CD8-positive, alpha-beta memory T cell (primary cell): ENCODE results near the gene DOCK10. TPM values are rescaled to one million over a fixed set of nuclear protein-coding genes. Genes with fewer than 3 reads are reported as not detected.
"Not testable (repeated sequence)": the region's sequence is repeated elsewhere in the genome, so short reads cannot be mapped to it uniquely, and the experiment has no call there.

Source experiments
- CTCF ChIA-PET: fragments of 350-600 bp; sonication (Branson Sonifier 250); formaldehyde crosslinking; loops from one replicate; lab custom pipeline; 2021; ENCODE audit warnings: antibody characterized with exemption; lab: Charles Lee
- POLR2A ChIA-PET: fragments of 350-600 bp; sonication (Branson Sonifier 250); formaldehyde crosslinking; loops from one replicate; lab custom pipeline; 2021; ENCODE audit warnings: antibody characterized with exemption; lab: Charles Lee
- DNase-seq, 5 donors: peaks; one replicate each; pipeline versions ENCODE4 v3.0.0 to v3.0.0-alpha.2; 2020 to 2022; ENCODE audit warnings: mixed read lengths in 1 of 5
- H3K27ac ChIP-seq: one replicate; pipeline ENCODE4 v1.7.0; 2013; ENCODE audit warnings: low read depth, mild to moderate bottlenecking, low read length, moderate library complexity
- H3K27me3 ChIP-seq: 2 replicates; pipeline ENCODE4 v1.7.0; 2013; ENCODE audit warnings: low read length, mild to moderate bottlenecking; ENCODE audit not compliant: insufficient read depth, poor library complexity, severe bottlenecking
- H3K36me3 ChIP-seq: 2 replicates; pipeline ENCODE4 v1.7.0; 2013; ENCODE audit warnings: mild to moderate bottlenecking, low read length, moderate library complexity; ENCODE audit not compliant: insufficient read depth
- H3K4me1 ChIP-seq: 2 replicates; pipeline ENCODE4 v1.7.0; 2013; ENCODE audit warnings: mild to moderate bottlenecking, low read length, moderate library complexity; ENCODE audit not compliant: insufficient read depth
- H3K4me3 ChIP-seq: 2 replicates; pipeline ENCODE4 v1.7.0; 2013; ENCODE audit warnings: mild to moderate bottlenecking, low read length
- H3K9me3 ChIP-seq: 2 replicates; pipeline ENCODE4 v1.7.0; 2013; ENCODE audit warnings: mild to moderate bottlenecking, low read length
- H3K27ac Mint-ChIP-seq, 8 donors: one replicate each; pipeline ENCODE4 v1.8.0; 2020 to 2021; ENCODE audit warnings: mixed read lengths in 8 of 8, mild to moderate bottlenecking in 6 of 8, inconsistent platforms in 3 of 8, moderate library complexity in 3 of 8
- H3K27me3 Mint-ChIP-seq, 2 donors: one replicate each; pipeline ENCODE4 v1.8.0; 2020 to 2021; ENCODE audit warnings: mixed read lengths in 2 of 2, mild to moderate bottlenecking in 1 of 2, moderate library complexity in 1 of 2
- H3K36me3 Mint-ChIP-seq, 3 donors: one replicate each; pipeline ENCODE4 v1.8.0; 2020 to 2021; ENCODE audit warnings: mixed read lengths in 3 of 3, inconsistent platforms in 1 of 3, mild to moderate bottlenecking in 1 of 3
- H3K4me1 Mint-ChIP-seq, 3 donors: one replicate each; pipeline ENCODE4 v1.8.0; 2020 to 2021; ENCODE audit warnings: mixed read lengths in 3 of 3, inconsistent platforms in 1 of 3, mild to moderate bottlenecking in 1 of 3
- H3K4me3 Mint-ChIP-seq, 7 donors: one replicate each; pipeline ENCODE4 v1.8.0; 2020 to 2021; ENCODE audit warnings: mixed read lengths in 7 of 7, mild to moderate bottlenecking in 6 of 7, moderate library complexity in 4 of 7, inconsistent platforms in 2 of 7
- H3K9me3 Mint-ChIP-seq, 5 donors: one replicate each; pipeline ENCODE4 v1.8.0; 2020 to 2022; ENCODE audit warnings: mixed read lengths in 5 of 5, mild to moderate bottlenecking in 3 of 5, moderate library complexity in 2 of 5, inconsistent platforms in 1 of 5
- polyA plus RNA-seq: library from polyadenylated mRNA; unstranded; fragments of 300-500 nt; fragmentation: Illumina TruSeq; gene quantifications from one replicate; pipeline ENCODE4 v1.2.3, GENCODE V29; 2021
- total RNA-seq, 2 experiments: library from RNA; stranded (reverse); gene quantifications; one replicate each; pipeline ENCODE4 v1.2.3, GENCODE V29; 2021

DOCK10 gene
- total and polyA plus RNA-seq, 3 experiments from 2014 or later, result 52.4 to 138 (median 135) TPM

DNA sequence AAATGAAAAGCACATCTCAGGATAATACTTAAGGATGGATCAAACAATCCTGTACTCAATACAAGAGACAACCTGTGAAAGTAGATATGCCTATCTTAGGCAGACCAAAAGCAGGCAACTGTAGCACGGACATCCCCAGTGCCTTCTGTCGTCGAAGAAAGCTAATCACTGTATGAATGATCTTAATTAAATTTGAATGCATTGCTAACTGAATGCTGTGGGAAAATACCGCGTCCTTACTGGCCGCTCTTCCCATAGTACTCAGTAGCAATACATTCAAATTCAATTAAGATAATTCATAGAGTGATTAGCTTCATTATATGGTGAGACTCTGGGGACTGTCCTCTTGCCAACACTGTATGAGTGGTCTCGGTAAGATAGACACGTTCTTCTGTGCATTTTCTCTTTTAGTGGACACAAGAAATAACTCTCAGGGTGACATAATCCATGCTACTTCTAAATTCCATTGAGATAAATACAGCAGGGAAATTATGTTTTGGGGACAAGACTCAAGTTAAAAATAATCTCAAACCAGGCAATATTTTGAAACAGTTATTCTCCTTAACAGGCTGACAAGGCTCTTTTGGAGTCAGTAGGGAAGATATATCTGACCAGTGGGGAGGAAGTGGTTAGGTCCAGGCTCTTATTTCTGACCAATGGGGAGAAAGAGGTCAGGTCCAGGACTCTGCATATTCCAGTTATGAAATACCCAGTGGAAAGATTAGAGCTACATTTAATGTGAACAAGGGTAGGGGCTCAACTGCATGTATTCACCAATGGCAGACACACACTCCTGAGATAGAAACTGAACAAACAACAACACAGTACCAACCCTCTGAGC lies 97.3 kb downstream of the DOCK10 start:
- no peaks in the 10 kb centered on the region for H3K9me3 Mint-ChIP-seq
- peaks cover 82 to 93% (median 92%) of the 10 kb centered on the region in 3 donors for H3K4me1 Mint-ChIP-seq
- no peaks in the 10 kb centered on the region for H3K27me3 ChIP-seq
- H3K27ac Mint-ChIP-seq, result peak overlapping the region; percentile 76 to 96 (median 90)
- no peak for DNase-seq
- H3K36me3 ChIP-seq, result no peaks in the 10 kb centered on the region
- ChIA-PET POLR2A (no interaction called here), CTCF (interaction anchor here (1.1 to 1.4 kb wide), 2 partner anchors 11 to 13 kb away, joined by 4 read pairs; no protein-coding TSS in a partner anchor)
- peaks cover 0 to 3% of the 10 kb centered on the region in 2 donors for H3K27me3 Mint-ChIP-seq
- H3K4me3 ChIP-seq, result peak overlapping the region; percentile 65
- H3K9me3 ChIP-seq, result no peaks in the 10 kb centered on the region
- peaks cover 76% of the 10 kb centered on the region for H3K4me1 ChIP-seq
- peak overlapping the region; percentile 88 to 98 (median 90) for H3K4me3 Mint-ChIP-seq
- H3K27ac ChIP-seq, result no peak overlapping the region
- H3K36me3 Mint-ChIP-seq, result peaks cover 0 to 32% (median 6%) of the 10 kb centered on the region in 3 donors

DNA sequence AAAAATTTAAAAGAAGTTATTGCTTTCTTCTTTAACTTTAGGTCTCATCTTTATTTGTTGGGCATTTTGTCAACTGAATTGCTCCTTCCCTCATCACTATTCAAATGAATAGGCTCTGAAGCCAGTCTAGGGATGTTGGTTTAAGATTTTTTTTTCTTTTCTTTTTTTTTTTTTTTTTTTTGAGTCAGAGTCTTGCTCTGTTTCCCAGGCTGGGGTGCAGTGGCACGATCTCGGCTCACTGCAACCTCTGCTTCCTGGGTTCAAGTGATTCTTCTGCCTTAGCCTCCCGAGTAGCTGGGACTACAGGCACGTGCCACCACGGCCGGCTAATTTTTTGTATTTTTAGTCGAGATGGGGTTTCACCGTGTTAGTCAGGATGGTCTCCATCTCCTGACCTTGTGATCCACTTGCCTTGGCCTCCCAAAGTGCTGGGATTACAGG lies 98.6 kb downstream of the DOCK10 start:
- peaks cover 80 to 93% (median 92%) of the 10 kb centered on the region in 3 donors for H3K4me1 Mint-ChIP-seq
- H3K27me3 ChIP-seq, POLR2A ChIA-PET, DNase-seq, H3K9me3 ChIP-seq, H3K9me3 Mint-ChIP-seq, H3K36me3 ChIP-seq, H3K27ac ChIP-seq, H3K27me3 Mint-ChIP-seq: not testable (repeated sequence)
- CTCF ChIA-PET, result interaction anchor here (0.7 to 1.4 kb wide), 2 partner anchors 12 to 18 kb away, joined by 3 to 4 read pairs; no protein-coding TSS in a partner anchor
- Histone ChIP-seq H3K4me3 (peak overlapping the region; percentile 65), H3K4me1 (peaks cover 76% of the 10 kb centered on the region)
- H3K36me3 Mint-ChIP-seq, result peaks cover 0 to 26% (median 5%) of the 10 kb centered on the region in 3 donors
- H3K27ac Mint-ChIP-seq, result peak overlapping the region; percentile 74 to 96 (median 88)
- H3K4me3 Mint-ChIP-seq, result peak overlapping the region; percentile 88 to 98 (median 90)

GRCh38 chr2:224941960-224942359 lies 100.3 kb downstream of the DOCK10 start:
- DNase-seq, result no peak
- no peaks in the 10 kb centered on the region for H3K9me3 Mint-ChIP-seq
- no peak overlapping the region for H3K4me3 ChIP-seq
- peaks cover 0 to 3% of the 10 kb centered on the region in 2 donors for H3K27me3 Mint-ChIP-seq
- H3K4me1 Mint-ChIP-seq, result peaks cover 79 to 93% (median 92%) of the 10 kb centered on the region in 3 donors
- H3K27me3 ChIP-seq, result no peaks in the 10 kb centered on the region
- no peaks in the 10 kb centered on the region for H3K9me3 ChIP-seq
- peak overlapping the region in 6 of 7 donors; percentile 30 to 71 (median 59) for H3K4me3 Mint-ChIP-seq
- H3K36me3 ChIP-seq, result no peaks in the 10 kb centered on the region
- ChIA-PET CTCF (interaction anchor here (2.6 kb wide), 1 partner anchor 11 kb away, joined by 11 read pairs; no protein-coding TSS in a partner anchor), POLR2A (interaction anchor here (0.6 to 1.1 kb wide), 3 partner anchors 14 to 69 kb away, joined by 3 to 5 read pairs (median 3); no protein-coding TSS in a partner anchor)
- H3K27ac ChIP-seq, result no peak overlapping the region
- peaks cover 74% of the 10 kb centered on the region for H3K4me1 ChIP-seq
- H3K27ac Mint-ChIP-seq, result peak overlapping the region in 7 of 8 donors; percentile 29 to 88 (median 59)
- H3K36me3 Mint-ChIP-seq, result peaks cover 0 to 24% (median 5%) of the 10 kb centered on the region in 3 donors

DNA sequence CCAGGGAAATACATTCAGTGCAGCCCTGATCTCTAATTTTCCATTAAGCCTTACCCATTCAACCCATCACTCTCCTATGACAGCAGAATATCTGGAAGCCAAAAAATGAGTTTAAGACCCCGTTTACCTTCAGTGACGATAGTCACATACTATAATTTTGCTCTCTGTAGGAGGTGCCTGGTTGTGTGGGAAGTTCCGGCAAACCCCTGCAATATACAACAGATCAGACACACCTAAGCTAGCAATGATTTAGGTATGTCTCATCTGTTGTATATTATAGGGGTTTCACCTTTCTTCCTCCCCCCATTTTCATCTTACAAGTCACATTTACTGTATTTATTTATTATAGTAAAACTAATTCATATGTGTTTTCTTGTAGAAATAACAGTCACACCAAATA lies 101.7 kb downstream of the DOCK10 start:
- Mint-ChIP-seq H3K4me3 (peak overlapping the region in 3 of 7 donors; percentile 12 to 44 (median 29)), H3K36me3 (peaks cover 0 to 19% (median 5%) of the 10 kb centered on the region in 3 donors), H3K4me1 (peaks cover 81 to 95% (median 95%) of the 10 kb centered on the region in 3 donors), H3K27me3 (peaks cover 0 to 3% of the 10 kb centered on the region in 2 donors), H3K9me3 (no peaks in the 10 kb centered on the region), H3K27ac (peak overlapping the region in 5 of 8 donors; percentile 15 to 69 (median 53))
- ChIA-PET POLR2A (interaction anchor here (0.6 kb wide), 1 partner anchor 43 kb away, joined by 3 read pairs; no protein-coding TSS in a partner anchor), CTCF (interaction anchor here (1.0 to 2.6 kb wide), 3 partner anchors 10 to 45 kb away, joined by 3 to 11 read pairs (median 3); no protein-coding TSS in a partner anchor)
- Histone ChIP-seq H3K27me3 (no peaks in the 10 kb centered on the region), H3K4me1 (peaks cover 73% of the 10 kb centered on the region), H3K27ac (no peak overlapping the region), H3K9me3 (no peaks in the 10 kb centered on the region), H3K4me3 (no peak overlapping the region), H3K36me3 (no peaks in the 10 kb centered on the region)
- DNase-seq, result no peak

DNA sequence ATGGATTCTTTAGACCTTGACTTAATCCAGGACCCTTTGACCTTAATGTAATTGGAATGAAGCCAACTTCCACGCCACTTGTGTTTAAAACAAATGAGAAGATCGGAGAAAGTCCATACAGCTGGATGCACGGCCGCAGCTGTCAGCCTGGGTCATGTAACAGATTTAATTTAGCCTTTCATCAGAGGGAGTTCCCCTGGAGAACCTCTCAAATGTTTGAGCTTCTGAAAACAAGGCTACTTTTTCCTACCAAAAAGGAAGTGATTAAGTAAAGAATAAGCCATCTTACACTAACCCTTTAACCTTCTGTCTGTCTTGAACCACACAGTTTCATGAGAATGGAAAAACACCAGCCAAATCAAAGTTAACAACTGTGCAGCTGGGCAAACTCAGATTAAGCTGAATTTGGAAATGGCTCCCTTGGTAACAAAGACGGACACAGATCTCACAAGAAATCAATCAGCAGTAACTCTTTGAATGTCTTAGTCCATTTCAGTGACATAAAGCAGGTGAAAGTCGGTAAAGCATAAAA lies 103.6 kb downstream of the DOCK10 start:
- peak overlapping the region; percentile 2 to 87 (median 72) for H3K27ac Mint-ChIP-seq
- ChIA-PET CTCF (interaction anchor here (1.5 to 2.3 kb wide), 2 partner anchors 12 to 63 kb away, joined by 5 to 6 read pairs; no protein-coding TSS in a partner anchor), POLR2A (interaction anchor here (1.0 to 1.4 kb wide), 3 partner anchors 11 to 13 kb away, joined by 3 to 4 read pairs (median 3); no protein-coding TSS in a partner anchor)
- H3K36me3 Mint-ChIP-seq, result peaks cover 0 to 13% (median 5%) of the 10 kb centered on the region in 3 donors
- Histone ChIP-seq H3K27ac (no peak overlapping the region), H3K4me3 (no peak overlapping the region), H3K36me3 (no peaks in the 10 kb centered on the region), H3K27me3 (no peaks in the 10 kb centered on the region), H3K9me3 (no peaks in the 10 kb centered on the region), H3K4me1 (peaks cover 83% of the 10 kb centered on the region)
- H3K4me1 Mint-ChIP-seq, result peaks cover 82 to 94% (median 93%) of the 10 kb centered on the region in 3 donors
- peak in 1 of 5 donors; percentile 42 for DNase-seq
- H3K4me3 Mint-ChIP-seq, result peak overlapping the region in 5 of 7 donors; percentile 29 to 56 (median 51)
- peaks cover 0 to 3% of the 10 kb centered on the region in 2 donors for H3K27me3 Mint-ChIP-seq
- H3K9me3 Mint-ChIP-seq, result no peaks in the 10 kb centered on the region

- H3K27ac ChIP-seq, result no peak overlapping the region
- H3K36me3 Mint-ChIP-seq, result peaks cover 0 to 13% (median 5%) of the 10 kb centered on the region in 3 donors
- H3K27me3 ChIP-seq, result no peaks in the 10 kb centered on the region
- no peaks in the 10 kb centered on the region for H3K9me3 ChIP-seq
- CTCF ChIA-PET, result interaction anchor here (1.1 to 2.3 kb wide), 3 partner anchors 11 to 64 kb away, joined by 3 to 6 read pairs (median 5); no protein-coding TSS in a partner anchor
- H3K4me1 Mint-ChIP-seq, result peaks cover 84 to 94% (median 93%) of the 10 kb centered on the region in 3 donors
- peaks cover 0 to 3% of the 10 kb centered on the region in 2 donors for H3K27me3 Mint-ChIP-seq
- H3K4me3 ChIP-seq, result no peak overlapping the region
- POLR2A ChIA-PET, result interaction anchor here (1.0 to 1.1 kb wide), 2 partner anchors 11 to 12 kb away, joined by 3 to 4 read pairs; no protein-coding TSS in a partner anchor
- no peaks in the 10 kb centered on the region for H3K36me3 ChIP-seq
- peak overlapping the region in 6 of 7 donors; percentile 23 to 56 (median 48) for H3K4me3 Mint-ChIP-seq
- H3K4me1 ChIP-seq, result peaks cover 83% of the 10 kb centered on the region
- DNase-seq, result no peak
- peak overlapping the region; percentile 37 to 87 (median 72) for H3K27ac Mint-ChIP-seq
- H3K9me3 Mint-ChIP-seq, result no peaks in the 10 kb centered on the region
Observed at GRCh38 chr2:224937887-224938286, 104.4 kb downstream of the DOCK10 start.

GRCh38 chr2:224934526-224935188 lies 107.6 kb downstream of the DOCK10 start:
- H3K27me3 Mint-ChIP-seq, result no peaks in the 10 kb centered on the region
- peaks cover 85 to 95% (median 95%) of the 10 kb centered on the region in 3 donors for H3K4me1 Mint-ChIP-seq
- Histone ChIP-seq H3K36me3 (peaks cover 9% of the 10 kb centered on the region), H3K4me3 (no peak overlapping the region), H3K27ac (no peak overlapping the region), H3K9me3 (no peaks in the 10 kb centered on the region), H3K4me1 (peaks cover 83% of the 10 kb centered on the region), H3K27me3 (no peaks in the 10 kb centered on the region)
- peak overlapping the region in 2 of 7 donors; percentile 3 to 61 for H3K4me3 Mint-ChIP-seq
- CTCF ChIA-PET, result interaction anchor here (1.0 to 4.0 kb wide), 4 partner anchors 8 to 83 kb away, joined by 3 to 23 read pairs (median 3); no protein-coding TSS in a partner anchor
- H3K36me3 Mint-ChIP-seq, result peaks cover 6 to 25% (median 10%) of the 10 kb centered on the region in 3 donors
- H3K27ac Mint-ChIP-seq, result peak overlapping the region in 7 of 8 donors; percentile 1 to 85 (median 80)
- POLR2A ChIA-PET, result no interaction called here
- no peak for DNase-seq
- no peaks in the 10 kb centered on the region for H3K9me3 Mint-ChIP-seq
